Stimulated activated CD8-positive, alpha-beta memory T cell treated with anti-CD3 and anti-CD28 coated beads, Interleukin-12 subunit alpha, Interleukin-12 subunit beta, amount 100 ng/mL, for 1 hour (primary cell): ENCODE results near the gene VPS29.
"Not testable (repeated sequence)": the region's sequence is repeated elsewhere in the genome, so short reads cannot be mapped to it uniquely, and the experiment has no call there.

Experiments used
- DNase-seq: peaks from one replicate; pipeline ENCODE4 v3.0.0-alpha.2; 2020; ENCODE audit warnings: low read depth

The VPS29 gene

GRCh38 chr12:110501752-110502738 is at the start of gene VPS29, which contains the start of gene RAD9B:
TSS of gene VPS29 (minus strand) at chr12:110502111. CDS start at chr12:110502051, 60 bp downstream.
TSS of gene RAD9B (plus strand) at chr12:110502331. CDS start at chr12:110502338, 7 bp downstream.
- peak; percentile 99 for DNase-seq

DNA sequence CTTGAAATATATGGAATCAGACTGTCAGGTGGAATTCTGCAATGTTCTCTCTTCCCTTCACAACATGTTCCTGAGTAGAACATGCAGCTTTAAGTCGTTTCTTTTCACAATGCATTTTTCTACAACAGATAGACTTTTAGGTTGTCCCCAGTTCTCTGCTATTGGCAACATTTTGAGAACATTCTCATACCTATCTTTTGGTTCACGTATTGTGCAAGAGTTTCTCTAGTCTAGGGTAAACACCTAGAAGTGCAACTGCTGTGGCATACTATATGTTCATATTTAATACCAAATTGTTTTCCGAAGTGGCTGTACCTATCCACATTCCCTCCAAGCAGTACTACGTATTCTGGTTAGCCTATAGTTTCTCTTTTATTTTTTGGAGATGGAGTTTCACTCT is 49.1 kb upstream of the VPS29 start:
- no peak for DNase-seq

DNA sequence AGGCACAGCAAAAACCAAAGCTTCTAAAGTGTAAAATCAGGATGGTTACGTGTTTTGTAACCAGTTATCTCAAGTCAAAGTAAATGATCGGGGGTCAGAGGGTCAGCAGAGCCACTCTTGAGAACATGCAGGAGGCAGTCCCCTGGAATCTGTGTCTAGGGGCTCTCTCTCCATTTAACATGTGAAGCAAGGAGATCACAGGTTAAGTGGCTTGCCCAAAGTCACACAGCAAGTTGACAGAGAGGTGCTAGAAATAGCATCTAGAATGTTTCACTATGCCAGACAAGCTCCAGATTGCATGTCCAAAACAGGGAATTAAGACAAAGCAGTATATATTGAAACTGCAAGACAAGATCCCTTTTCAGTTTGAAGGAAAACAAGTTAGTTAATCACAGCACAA is 47.8 kb upstream of the VPS29 start:
- DNase-seq: no peak

- DNase-seq: no peak
Observed at GRCh38 chr12:110548678-110549077, 46.8 kb upstream of the VPS29 start.

- DNase-seq: no peak
Observed at GRCh38 chr12:110547090-110547489, 45.2 kb upstream of the VPS29 start.

DNA sequence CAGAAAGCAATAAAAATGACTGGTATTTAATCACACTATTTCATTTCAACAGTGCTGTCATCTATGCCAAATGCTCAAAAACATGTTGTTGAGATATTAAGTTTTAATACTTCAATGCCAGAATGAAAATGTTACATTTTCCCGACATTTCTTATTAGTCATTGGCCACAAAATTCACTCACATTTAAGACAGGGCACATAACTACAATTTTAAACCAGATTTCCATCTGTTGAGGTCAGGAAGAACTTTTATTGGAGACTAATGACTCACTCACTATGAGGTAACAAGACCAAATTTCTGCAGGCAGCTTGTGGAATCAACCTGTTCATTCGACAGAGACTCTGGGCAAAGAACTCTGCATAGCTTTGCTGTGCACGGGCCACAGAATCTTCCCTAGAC is 44.4 kb upstream of the VPS29 start:
- no peak for DNase-seq

DNA sequence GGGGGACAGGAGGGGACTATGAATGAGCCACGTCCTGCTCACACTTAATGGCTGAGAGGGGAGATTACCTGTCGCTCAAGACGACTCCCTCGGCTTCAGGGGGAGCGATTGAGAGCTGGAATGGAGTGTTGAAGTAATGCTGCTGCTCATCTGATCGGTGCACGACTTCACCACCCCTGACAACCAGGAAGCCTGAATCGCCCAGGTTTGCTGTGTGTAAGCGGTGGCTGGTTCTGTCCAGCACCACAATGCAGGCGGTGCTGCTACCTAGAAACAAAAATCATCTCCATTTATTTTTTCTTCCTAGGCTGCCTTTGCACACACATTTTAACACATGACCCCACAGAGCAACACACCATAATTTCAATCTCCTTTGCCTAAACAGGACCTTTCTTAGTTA is 43.9 kb upstream of the VPS29 start:
- no peak for DNase-seq

DNA sequence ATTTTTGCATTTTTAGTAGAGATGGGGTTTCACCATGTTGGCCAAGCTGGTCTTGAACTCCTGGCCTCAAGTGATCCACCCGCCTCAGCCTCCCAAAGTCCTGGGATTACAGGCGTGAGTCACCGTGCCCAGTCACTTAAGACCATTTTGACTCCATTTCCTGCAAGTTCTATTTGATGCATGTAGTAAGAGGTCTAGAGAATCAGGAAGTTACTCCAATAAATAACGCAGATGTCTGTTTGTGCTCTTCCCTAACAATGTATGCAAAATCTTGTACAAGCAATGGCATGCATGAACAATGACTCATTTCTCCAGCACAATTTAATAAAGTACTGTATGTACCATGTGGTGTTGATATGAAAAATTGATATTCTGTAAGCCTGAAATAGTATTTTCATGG is 43.3 kb upstream of the VPS29 start:
- DNase-seq: not testable (repeated sequence)

GRCh38 chr12:110543965-110544364 is 42.1 kb upstream of the VPS29 start:
- no peak for DNase-seq

- DNase-seq: no peak
Observed at GRCh38 chr12:110543252-110543959, 41.5 kb upstream of the VPS29 start.

DNA sequence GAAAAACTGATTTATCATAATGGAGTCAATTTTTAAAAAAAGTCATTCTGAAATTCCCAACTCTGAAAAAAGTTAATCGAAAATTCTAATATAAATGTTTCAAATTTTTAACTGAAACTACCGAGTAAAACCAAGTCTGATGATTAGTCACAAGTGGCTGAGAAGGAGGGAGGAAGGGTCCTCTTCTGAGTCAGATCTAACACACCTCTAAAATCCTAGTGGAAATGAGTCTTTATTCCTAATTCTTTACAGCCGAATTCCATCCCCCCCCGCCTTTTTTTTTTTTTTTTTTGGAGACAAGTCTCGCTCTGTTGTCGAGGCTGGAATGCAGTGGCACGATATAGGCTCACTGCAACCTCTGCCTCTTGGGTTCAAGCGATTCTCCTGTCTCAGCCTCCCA is 38.1 kb upstream of the VPS29 start:
- DNase-seq: no peak

DNA sequence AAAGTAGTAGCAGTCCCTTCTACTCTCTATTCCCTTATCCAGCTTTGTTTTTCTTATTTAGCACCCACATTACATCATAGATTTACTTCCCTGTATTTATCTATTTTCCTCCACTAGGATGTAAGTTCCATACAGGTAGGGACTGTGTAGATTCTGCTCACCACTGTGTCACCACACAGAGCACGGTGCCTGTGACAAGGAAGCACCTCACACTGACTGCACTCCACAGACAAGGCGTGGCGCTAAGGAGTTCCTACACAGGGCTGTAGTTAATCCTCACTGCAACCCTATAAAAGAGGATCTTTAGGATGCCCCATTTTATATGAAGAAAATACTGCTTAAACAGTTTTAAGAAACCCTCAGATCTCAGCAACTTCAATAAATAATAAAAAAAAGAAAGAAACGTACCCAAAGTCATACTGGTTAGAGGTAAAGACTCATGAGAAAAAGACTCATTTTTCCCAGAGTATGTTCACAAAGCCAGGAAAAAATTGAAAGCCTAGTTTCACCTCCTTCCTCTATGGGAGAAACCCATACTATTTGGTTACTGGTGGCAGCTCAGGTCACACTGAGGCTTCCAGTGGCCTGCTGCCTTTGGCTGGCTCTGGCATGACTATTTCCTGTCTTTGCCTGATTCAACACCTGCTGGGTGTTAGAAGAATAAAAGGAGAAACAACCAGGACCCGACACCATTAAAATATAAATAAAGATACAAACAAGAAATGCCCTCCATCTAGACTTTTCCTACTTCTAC is 37.1 kb upstream of the VPS29 start:
- DNase-seq: no peak

DNA sequence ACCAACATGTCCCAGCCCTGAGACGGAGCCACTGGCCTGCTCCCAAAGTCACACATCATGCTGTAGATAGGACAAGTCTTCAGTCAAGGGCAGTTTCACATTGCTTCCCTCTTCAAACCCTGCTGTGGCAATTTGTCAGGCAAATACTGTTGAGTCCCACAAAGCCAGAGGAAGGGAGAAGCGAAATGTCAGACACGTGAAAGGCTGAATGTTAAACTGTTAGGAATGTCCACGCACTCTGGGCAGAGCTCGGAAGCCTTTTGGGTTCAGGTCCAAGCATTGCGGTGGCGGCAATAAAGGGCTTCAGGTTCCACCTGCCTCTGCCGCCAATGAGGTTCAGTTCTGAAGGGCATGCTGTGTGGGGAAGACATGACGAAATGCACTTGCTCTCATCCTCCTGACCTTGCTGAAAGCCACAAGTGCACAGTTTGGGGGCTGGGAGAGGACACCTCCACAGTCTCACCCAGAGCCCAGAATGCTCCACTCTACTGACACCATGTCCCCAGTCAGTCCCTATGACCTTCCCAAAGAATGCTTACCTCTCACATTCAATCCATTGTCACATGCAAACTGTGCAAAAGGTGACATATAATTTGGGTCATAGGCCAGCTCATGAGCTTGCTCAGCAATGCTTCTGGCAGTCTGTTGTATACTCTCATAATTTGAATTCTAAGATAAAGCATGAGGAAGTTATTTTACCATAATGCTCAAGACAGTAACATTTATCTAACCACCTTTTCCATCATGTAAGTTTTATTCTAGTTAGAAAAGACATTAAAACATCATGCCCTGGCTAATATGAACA is 35.9 kb upstream of the VPS29 start:
- DNase-seq: no peak

GRCh38 chr12:110536834-110537604 is 35.1 kb upstream of the VPS29 start:
- DNase-seq: no peak

- DNase-seq: no peak
Observed at GRCh38 chr12:110534811-110535210, 32.9 kb upstream of the VPS29 start.

DNA sequence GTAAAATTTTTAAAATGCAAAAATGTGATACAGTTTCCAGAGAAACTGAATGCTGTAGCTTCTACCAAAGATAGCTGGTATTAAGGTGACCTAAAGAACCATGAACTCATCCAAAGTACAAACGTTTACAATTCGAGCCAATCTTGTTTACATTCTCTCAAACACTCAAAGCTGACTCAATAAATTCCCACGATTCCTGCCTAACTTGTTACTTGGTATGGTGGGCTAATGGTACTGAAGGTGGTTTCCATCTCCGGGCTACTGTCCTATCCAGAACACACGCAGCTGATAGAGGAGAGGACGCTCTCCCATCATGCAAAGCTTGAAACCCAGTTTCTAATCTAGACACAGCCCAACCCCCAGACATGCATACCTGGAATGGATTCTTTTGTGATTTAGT is 31.7 kb upstream of the VPS29 start:
- DNase-seq: no peak

- DNase-seq: no peak
Observed at GRCh38 chr12:110532644-110533043, 30.7 kb upstream of the VPS29 start.

DNA sequence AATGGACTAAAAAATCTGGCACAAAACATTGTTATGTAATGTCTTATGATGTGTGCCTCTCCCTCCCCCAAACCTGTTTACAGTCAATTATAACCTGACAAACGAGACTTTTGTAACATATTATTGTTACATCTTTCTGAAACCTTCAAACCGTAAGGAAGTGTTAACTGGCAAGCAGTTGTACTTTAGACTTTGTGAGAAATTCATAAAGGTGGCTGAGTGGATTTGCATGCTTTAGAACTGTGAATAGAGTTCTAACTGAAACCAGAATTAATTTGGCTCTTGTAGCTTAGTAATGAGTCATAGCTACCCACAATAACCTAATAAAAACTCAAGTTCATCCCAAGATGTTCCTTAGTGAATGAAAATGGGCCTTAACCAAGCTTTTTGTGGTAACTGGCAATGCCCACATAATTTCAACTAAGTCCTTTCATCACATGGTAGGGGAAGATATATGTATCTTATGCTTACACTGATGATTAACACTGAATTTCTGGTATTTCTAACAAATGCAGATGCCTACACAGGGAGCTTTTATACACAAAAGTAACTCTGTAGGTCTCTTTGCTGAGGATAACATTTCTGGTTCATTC is 29.9 kb upstream of the VPS29 start:
- no peak for DNase-seq

DNA sequence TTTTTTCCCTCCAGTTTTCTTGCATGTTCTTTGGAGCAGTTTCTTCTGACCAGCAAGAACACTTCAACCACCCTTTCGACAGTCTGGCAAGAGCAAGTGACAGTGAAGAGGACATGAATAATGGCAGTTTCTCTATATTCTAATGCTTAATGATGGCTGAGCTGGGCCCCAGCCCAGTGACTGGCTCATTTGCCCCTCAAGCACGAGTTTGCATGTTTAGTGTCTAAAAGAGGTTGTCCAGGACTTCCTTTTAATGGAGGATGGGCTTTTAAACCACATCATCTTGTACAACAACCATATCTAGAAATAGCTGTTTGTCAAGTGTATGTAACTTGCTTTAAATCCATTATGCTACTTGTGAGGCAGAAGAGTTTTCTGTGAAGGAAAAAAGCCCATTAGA is 28.6 kb upstream of the VPS29 start:
- no peak for DNase-seq

- no peak for DNase-seq
Observed at GRCh38 chr12:110528277-110528839, 26.4 kb upstream of the VPS29 start.
